ENCODE results near the gene DDX49. TPM values are rescaled to one million over a fixed set of nuclear protein-coding genes. Genes with fewer than 3 reads are reported as not detected.

The DDX49 gene
- total and polyA plus RNA-seq, 2 experiments from 2014 or later: 53.4 to 76.0 TPM

GRCh38 chr19:18871543-18871942 is 48.0 kb upstream of the DDX49 start:
- Histone ChIP-seq H3K4me1 (ENCODE audit: insufficient read depth) (no peaks in the 10 kb centered on the region), H3K4me3 (no peak overlapping the region), H3K9me3 (ENCODE audit: low read depth) (no peaks in the 10 kb centered on the region), H2AFZ (no peak overlapping the region), H3K36me3 (ENCODE audit: low read depth) (peaks cover 6% of the 10 kb centered on the region; the same call in 1 of the 2 replicates), H3K9me2 (ENCODE audit: insufficient read depth) (no peaks in the 10 kb centered on the region), H3K27ac (no peak overlapping the region), H3K79me2 (ENCODE audit: insufficient read depth) (no peaks in the 10 kb centered on the region), H3K4me2 (ENCODE audit: unreplicated experiment) (no peak overlapping the region), H4K20me1 (ENCODE audit: insufficient read depth) (no peaks in the 10 kb centered on the region), H3K27me3 (replicated peaks; ENCODE audit: insufficient read depth) (no peaks in the 10 kb centered on the region), H3F3A (ENCODE audit: insufficient read depth) (peaks cover 6% of the 10 kb centered on the region), H3K9ac (no peak overlapping the region)
- DNase-seq: no peak
- in situ Hi-C loops (cut with MboI): no loop called here
- 87 to 92% methylated on average over 7 of the region's 7 CpGs for WGBS, 2 experiments (ENCODE audit: low coverage in 1 of 2, low lambda C conversion rate in 2 of 2, missing lambda C conversion rate in 2 of 2)
- no peak for TF ChIP-seq EZH2 (IDR thresholded peaks at IDR 0.05; ENCODE audit: insufficient read depth, poor library complexity, severe bottlenecking)
- TF ChIP-seq EZH2phosphoT487 (IDR thresholded peaks at IDR 0.05; ENCODE audit: insufficient read depth, low read depth): no peak

DNA sequence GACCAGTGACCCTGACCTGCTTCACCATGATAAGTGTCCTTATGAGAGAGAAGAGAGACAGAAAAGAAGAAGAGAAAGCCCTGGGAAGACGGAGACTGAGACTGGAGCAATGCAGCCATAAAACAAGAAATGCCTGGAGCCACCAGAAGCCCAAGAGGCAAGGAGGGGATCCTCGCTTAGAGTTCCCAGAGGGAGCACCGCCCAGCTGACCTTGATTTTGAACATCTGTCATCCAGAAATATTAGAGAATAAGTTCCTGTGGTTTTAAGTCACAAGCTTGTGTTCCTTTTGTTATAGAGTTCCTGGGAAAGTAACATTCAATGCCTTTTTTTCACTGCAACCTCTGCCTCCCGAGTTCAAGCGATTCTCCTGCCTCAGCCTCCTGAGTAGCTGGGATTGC is 43.8 kb upstream of the DDX49 start:
- Histone ChIP-seq H3K4me3 (no peak overlapping the region), H2AFZ (no peak overlapping the region), H4K20me1 (ENCODE audit: insufficient read depth) (no peaks in the 10 kb centered on the region), H3K27ac (no peak overlapping the region), H3K9me3 (ENCODE audit: low read depth) (no peaks in the 10 kb centered on the region), H3K9me2 (ENCODE audit: insufficient read depth) (no peaks in the 10 kb centered on the region), H3K27me3 (replicated peaks; ENCODE audit: insufficient read depth) (no peaks in the 10 kb centered on the region), H3K4me2 (ENCODE audit: unreplicated experiment) (no peak overlapping the region), H3K36me3 (ENCODE audit: low read depth) (no peaks in the 10 kb centered on the region), H3K9ac (no peak overlapping the region), H3K79me2 (ENCODE audit: insufficient read depth) (no peaks in the 10 kb centered on the region), H3K4me1 (ENCODE audit: insufficient read depth) (no peaks in the 10 kb centered on the region), H3F3A (ENCODE audit: insufficient read depth) (peaks cover 6% of the 10 kb centered on the region)
- no peak for TF ChIP-seq EZH2 (IDR thresholded peaks at IDR 0.05; ENCODE audit: insufficient read depth, poor library complexity, severe bottlenecking)
- TF ChIP-seq EZH2phosphoT487 (IDR thresholded peaks at IDR 0.05; ENCODE audit: insufficient read depth, low read depth): no peak
- in situ Hi-C loops (cut with MboI): no loop called here
- 57 to 58% methylated on average over 5 of the region's 5 CpGs for WGBS, 2 experiments (ENCODE audit: low coverage in 1 of 2, low lambda C conversion rate in 2 of 2, missing lambda C conversion rate in 2 of 2)
- peak; percentile 44 for DNase-seq

DNA sequence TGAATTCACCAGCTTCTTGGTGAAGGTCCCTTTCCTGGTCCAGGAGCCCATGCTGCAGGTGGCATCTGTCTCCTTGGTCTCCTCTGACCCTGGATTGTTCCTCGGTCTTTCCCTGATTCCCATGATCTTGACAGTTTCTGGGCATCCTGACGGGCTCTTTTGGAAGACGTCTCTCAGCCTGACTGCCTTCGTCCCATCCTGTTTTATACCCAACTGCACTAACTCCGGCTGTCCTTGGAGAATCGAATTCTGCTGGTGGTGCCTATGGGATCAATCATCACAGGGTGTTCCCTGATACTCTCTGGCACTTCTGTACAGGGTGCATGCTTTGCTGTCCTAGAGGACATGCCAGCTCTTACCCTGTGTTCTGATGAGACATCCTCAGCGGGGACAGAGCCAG is 42.6 kb upstream of the DDX49 start:
- H3K4me2 ChIP-seq (ENCODE audit: unreplicated experiment): no peak overlapping the region
- no peaks in the 10 kb centered on the region for H3K9me2 ChIP-seq (ENCODE audit: insufficient read depth)
- no peak overlapping the region for H3K9ac ChIP-seq
- H3K4me3 ChIP-seq: no peak overlapping the region
- no peaks in the 10 kb centered on the region for H3K36me3 ChIP-seq (ENCODE audit: low read depth)
- TF ChIP-seq EZH2phosphoT487 (IDR thresholded peaks at IDR 0.05; ENCODE audit: insufficient read depth, low read depth): no peak
- TF ChIP-seq EZH2 (IDR thresholded peaks at IDR 0.05; ENCODE audit: insufficient read depth, poor library complexity, severe bottlenecking): no peak
- no peak overlapping the region for H3K27ac ChIP-seq
- 85 to 89% methylated on average over 7 of the region's 7 CpGs for WGBS, 2 experiments (ENCODE audit: low coverage in 1 of 2, low lambda C conversion rate in 2 of 2, missing lambda C conversion rate in 2 of 2)
- in situ Hi-C loops (cut with MboI): no loop called here
- no peaks in the 10 kb centered on the region for H3K4me1 ChIP-seq (ENCODE audit: insufficient read depth)
- H4K20me1 ChIP-seq (ENCODE audit: insufficient read depth): no peaks in the 10 kb centered on the region
- no peak for DNase-seq
- no peaks in the 10 kb centered on the region for H3K79me2 ChIP-seq (ENCODE audit: insufficient read depth)
- no peaks in the 10 kb centered on the region for H3K27me3 ChIP-seq (replicated peaks; ENCODE audit: insufficient read depth)
- no peaks in the 10 kb centered on the region for H3K9me3 ChIP-seq (ENCODE audit: low read depth)
- H3F3A ChIP-seq (ENCODE audit: insufficient read depth): peaks cover 6% of the 10 kb centered on the region
- no peak overlapping the region for H2AFZ ChIP-seq

DNA sequence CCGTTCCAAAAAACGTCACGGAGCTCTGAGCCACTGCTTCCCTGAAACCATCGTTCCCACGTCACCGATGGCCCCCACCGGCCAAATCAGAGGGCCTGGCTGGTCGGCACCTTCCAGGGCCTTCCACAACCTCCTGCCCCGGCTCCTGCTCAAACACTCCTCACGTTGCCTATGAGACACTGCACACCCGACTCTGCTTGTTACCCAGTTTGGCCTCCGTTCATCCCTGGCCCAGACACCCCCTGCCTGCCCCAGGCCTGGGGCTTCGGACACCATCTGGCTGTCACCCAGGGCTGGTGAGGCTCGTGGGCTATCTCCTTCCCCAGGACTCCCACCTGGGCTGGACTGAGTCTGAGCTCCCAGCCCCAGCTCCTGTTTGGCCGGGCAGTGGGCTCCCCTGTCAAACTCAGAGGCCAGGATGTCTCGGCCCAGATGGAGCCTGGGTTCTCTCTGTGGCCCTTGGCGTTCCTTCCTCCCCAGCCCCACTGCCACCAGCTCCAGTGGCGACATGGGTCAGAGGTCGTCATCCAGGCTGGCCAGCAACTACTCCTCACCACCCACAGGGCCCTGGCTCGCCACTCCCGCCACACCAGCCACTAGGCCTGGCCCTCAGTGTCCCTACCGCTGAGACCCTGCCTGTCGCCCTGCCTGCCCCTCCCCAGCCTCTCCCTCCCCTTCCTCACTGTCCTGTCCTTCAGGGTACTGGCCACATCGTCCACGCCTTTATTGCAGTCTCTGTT is 41.3 kb upstream of the DDX49 start:
- Histone ChIP-seq H3K36me3 (ENCODE audit: low read depth) (no peaks in the 10 kb centered on the region), H3K27me3 (replicated peaks; ENCODE audit: insufficient read depth) (no peaks in the 10 kb centered on the region), H3K4me2 (ENCODE audit: unreplicated experiment) (no peak overlapping the region), H3K9me3 (ENCODE audit: low read depth) (no peaks in the 10 kb centered on the region), H3F3A (ENCODE audit: insufficient read depth) (peaks cover 6% of the 10 kb centered on the region; the same call in 1 of the 2 replicates), H3K9ac (no peak overlapping the region), H3K27ac (no peak overlapping the region), H4K20me1 (ENCODE audit: insufficient read depth) (no peaks in the 10 kb centered on the region), H3K79me2 (ENCODE audit: insufficient read depth) (no peaks in the 10 kb centered on the region), H2AFZ (no peak overlapping the region), H3K4me3 (no peak overlapping the region), H3K4me1 (ENCODE audit: insufficient read depth) (no peaks in the 10 kb centered on the region), H3K9me2 (ENCODE audit: insufficient read depth) (no peaks in the 10 kb centered on the region)
- no peak for TF ChIP-seq EZH2 (IDR thresholded peaks at IDR 0.05; ENCODE audit: insufficient read depth, poor library complexity, severe bottlenecking)
- TF ChIP-seq EZH2phosphoT487 (IDR thresholded peaks at IDR 0.05; ENCODE audit: insufficient read depth, low read depth): no peak
- in situ Hi-C loops (cut with MboI): no loop called here
- no peak for DNase-seq
- WGBS, 2 experiments (ENCODE audit: low coverage in 1 of 2, low lambda C conversion rate in 2 of 2, missing lambda C conversion rate in 2 of 2): 89 to 91% methylated on average over 19 to 25 of the region's 25 CpGs

All from GM23248 (cell line).